GM18520 (cell line): ENCODE data around the gene VAV1.
"Not testable (repeated sequence)": the region's sequence is repeated elsewhere in the genome, so short reads cannot be mapped to it uniquely, and the experiment has no call there.

Experiments
- ATAC-seq: cut with Tn5 transposase; IDR thresholded peaks from one replicate; pipeline ENCODE4 v1.9.1; 2021; ENCODE audit not compliant: unreplicated experiment

The VAV1 gene

DNA sequence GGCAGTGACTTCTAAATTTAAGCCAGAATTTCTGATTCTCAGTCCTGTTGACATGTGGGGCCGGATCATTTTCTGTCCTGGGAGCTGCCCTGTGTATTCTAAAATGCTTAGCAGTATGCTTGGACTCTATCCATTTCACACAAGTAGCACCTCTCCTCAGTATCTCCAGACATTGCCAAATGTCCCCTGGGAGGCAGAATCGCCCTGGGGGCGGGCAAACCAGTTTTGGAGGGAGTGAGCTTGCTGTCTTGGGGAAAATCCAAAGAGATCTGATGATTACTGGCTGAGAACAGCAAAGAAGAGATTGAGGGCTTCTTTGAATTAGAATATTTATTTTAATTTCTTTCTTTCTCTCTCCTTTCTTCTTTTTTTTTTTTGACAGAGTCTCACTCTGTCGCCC lies 16.4 kb downstream of the VAV1 start:
- no peak for ATAC-seq

- no peak for ATAC-seq
Measured at GRCh38 chr19:6790194-6791128, 18.0 kb downstream of the VAV1 start.

GRCh38 chr19:6791237-6791636 lies 18.7 kb downstream of the VAV1 start:
- no peak for ATAC-seq

DNA sequence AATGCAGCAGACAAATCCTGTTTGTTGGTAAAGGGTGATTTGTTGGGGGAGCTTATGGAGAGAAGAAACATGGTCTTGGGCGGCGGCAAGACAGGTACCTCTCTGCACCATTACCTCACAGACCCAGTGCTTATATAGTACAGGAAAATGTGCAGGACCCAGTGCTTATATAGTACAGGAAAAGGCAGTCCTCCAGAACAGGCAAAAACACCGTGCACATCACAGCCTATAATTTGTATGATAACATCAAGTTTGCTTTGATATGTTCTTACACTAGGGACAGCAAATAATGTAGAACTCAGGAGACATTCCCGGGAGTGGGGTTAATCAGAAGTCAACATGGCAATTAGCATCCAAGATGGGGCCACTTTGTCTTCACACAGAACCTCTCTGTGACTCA lies 20.9 kb downstream of the VAV1 start:
- ATAC-seq: no peak

GRCh38 chr19:6793973-6794372 lies 21.5 kb downstream of the VAV1 start:
- ATAC-seq: no peak

- no peak for ATAC-seq
Measured at GRCh38 chr19:6794686-6795431, 22.4 kb downstream of the VAV1 start.

DNA sequence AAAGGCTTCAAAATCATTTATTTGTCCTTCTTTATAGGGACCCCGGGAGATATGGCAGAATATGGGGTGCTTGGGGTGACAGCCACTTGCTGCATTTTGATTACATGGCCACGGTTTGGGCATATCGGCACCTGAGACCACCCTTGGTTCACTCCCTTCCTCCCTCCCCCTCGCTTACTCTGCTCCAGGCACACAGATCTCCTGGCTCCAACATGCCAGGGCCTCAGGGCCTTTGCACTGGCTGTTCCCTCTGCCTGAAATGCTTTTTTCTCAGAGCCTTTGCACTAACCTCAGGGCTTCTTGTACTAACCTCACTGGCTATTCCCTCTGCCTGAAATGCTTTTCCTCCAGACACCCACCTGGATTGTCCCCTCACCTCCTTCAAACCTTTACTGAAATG lies 23.8 kb downstream of the VAV1 start:
- ATAC-seq: no peak

DNA sequence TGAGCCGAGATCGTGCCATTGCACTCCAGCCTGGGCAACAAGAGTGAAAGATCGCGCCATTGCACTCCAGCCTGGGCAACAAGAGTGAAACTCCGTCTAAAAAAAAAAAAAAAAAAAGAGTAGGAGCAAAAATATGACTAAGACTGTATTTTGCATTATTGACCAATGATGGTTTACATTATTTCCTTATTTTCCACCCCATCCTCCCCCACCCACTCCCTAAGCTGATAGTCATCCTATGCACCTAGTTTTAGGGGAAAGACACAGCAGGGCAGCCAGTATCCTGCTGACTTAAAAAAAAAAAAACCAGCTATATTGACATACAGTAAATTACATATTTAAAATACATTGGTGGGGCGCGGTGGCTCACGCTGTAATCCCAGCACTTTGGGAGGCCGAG lies 25.1 kb downstream of the VAV1 start:
- no peak for ATAC-seq

DNA sequence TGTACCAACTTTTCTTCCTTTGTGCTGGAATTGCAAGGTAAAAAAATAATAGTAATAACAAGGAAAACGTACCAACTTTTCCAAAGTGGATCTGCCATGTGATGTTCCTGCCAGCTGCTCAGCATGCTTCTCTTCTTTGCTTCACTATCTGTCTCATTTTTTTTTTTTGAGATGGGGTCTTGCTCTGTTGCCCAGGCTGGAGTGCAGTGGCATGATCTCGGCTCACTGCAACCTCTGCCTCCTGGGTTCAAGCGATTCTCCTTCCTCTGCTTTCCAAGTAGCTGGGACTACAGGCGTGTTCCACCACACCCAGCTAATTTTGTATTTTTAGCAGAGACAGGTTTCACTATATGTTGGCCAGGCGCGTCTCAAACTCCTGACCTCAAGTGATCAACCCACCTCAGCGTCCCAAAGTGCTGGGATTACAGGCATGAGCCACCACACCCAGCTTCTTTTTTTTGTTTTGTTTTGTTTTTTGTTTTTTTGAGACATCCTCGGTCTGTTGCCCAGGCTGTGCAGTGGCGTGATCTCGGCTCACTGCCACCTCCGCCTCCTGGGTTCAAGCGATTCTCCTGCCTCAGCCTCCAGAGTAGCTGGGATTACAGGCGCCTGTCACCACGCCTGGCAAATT lies 27.8 kb downstream of the VAV1 start:
- not testable (repeated sequence) for ATAC-seq

- no peak for ATAC-seq
Measured at GRCh38 chr19:6800991-6801484, 28.5 kb downstream of the VAV1 start.

GRCh38 chr19:6801485-6802086 lies 29.1 kb downstream of the VAV1 start:
- ATAC-seq: no peak

DNA sequence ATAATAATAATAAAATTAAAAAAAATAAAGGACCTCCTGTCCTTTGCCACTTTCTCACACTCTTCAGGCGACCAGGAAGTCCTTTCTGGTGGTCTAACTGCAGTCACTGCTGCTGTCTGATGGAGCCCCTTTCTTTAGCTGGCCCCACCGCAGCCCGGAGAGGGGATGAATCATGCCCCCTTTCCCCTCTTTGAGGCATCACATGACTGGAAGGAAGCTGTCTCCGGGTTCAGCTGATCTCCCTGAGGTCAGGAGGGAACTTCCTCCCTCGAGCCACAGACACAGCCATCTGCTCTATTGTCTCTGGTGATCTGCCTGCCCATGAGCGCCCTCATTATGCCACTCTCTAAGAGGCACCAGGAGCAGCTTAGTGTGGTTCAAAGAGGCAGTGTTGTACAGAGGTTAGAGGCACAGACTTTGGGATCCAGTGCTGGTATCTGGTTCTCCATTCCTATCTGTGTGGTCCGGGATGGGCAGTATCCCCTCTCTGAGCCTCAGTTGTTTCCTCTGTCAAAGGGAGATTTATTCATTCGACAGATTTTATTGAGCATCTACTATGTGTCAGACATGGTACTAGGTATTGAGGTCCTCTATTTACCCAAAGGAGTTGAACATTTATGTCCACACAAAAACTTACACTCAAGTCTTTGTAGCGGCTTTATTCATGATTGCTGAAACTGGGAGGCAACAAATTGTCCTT lies 30.0 kb downstream of the VAV1 start:
- ATAC-seq: peak; percentile 47

- no peak for ATAC-seq
Measured at GRCh38 chr19:6803036-6803404, 30.5 kb downstream of the VAV1 start.

GRCh38 chr19:6806488-6806887 lies 34.0 kb downstream of the VAV1 start:
- no peak for ATAC-seq

GRCh38 chr19:6807291-6807690 lies 34.8 kb downstream of the VAV1 start:
- ATAC-seq: no peak

- ATAC-seq: no peak
Measured at GRCh38 chr19:6808494-6808893, 36.0 kb downstream of the VAV1 start.

GRCh38 chr19:6809262-6809661 lies 36.8 kb downstream of the VAV1 start:
- ATAC-seq: no peak

- no peak for ATAC-seq
Measured at GRCh38 chr19:6811378-6811777, 38.9 kb downstream of the VAV1 start.

GRCh38 chr19:6811906-6812305 lies 39.4 kb downstream of the VAV1 start:
- ATAC-seq: no peak

DNA sequence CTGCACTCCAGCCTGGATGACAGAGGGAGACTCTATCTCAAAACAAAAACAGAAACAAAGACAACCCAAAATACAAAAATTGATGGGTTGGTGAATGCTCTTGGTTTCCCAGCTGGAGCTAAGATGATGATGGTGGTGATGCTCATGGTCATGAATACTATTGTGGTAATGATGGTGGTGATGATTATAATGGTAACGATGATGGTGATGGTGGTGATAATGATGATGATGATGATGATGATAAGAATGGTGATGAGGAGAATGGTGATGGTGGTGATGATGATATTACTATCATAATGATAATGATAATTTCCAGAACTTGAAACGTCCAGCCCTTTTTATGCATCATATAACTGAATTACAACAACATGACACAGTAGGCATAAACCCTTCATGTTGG lies 40.1 kb downstream of the VAV1 start:
- no peak for ATAC-seq

GRCh38 chr19:6813659-6814058 lies 41.2 kb downstream of the VAV1 start:
- ATAC-seq: no peak
